HepG2 (cell line): ENCODE data around the gene VWC2L. TPM values are rescaled to one million over a fixed set of nuclear protein-coding genes. Genes with fewer than 3 reads are reported as not detected.

ENCODE experiments used
- ATAC-seq: fragments of 200-7000 bp; cut with Tn5 transposase; 3 replicates; pipeline ENCODE4 v1.9.1; 2020; ENCODE audit warnings: mild to moderate bottlenecking, moderate library complexity
- BruUV-seq: library from RNA; stranded (reverse); fragments of 400-500 nt; replicated peaks from 2 replicates; lab custom pipeline; 2021; lab: Mats Ljungman, UMichigan
- CTCF ChIA-PET: fragments of 300-600 bp; formaldehyde crosslinking; extraction: SDS; loops from one replicate; lab custom pipeline; 2021; ENCODE audit warnings: low total read pairs, inconsistent platforms, low intra/inter-chr PET ratio; lab: Yijun Ruan, JAX
- POLR2A ChIA-PET: fragments of 350-600 bp; sonication (Branson Sonifier 250); formaldehyde crosslinking; loops from one replicate; lab custom pipeline; 2020; ENCODE audit warnings: antibody characterized with exemption, inconsistent platforms; lab: Yijun Ruan, JAX
- DNase-seq: peaks from one replicate; pipeline ENCODE4 v3.0.0-alpha.2; 2015; ENCODE audit warnings: low spot score
- FAIRE-seq: peaks from 3 replicates; lab custom pipeline; 2011; peaks lifted over from hg19 to GRCh38; lab: Jason Lieb, UNC
- H2AFZ ChIP-seq: one replicate; pipeline ENCODE4 v1.6.1; 2011; ENCODE audit warnings: low read length, inconsistent platforms
- H3K27ac ChIP-seq: fragments of 300-600 bp; 3 replicates; pipeline ENCODE4 v1.8.0; 2011; ENCODE audit warnings: mixed run types, mild to moderate bottlenecking, mixed read lengths, low read length, inconsistent platforms; ENCODE audit not compliant: insufficient read depth; ENCODE audit errors: extremely low read length
- H3K27me3 ChIP-seq, 2 experiments: fragments of 200-600 bp in 1 of 2; 2 replicates in 1 of 2; 3 replicates in 1 of 2; pipeline versions ENCODE4 v1.6.0 to v1.8.0; 2011; ENCODE audit warnings: low read length in 2 of 2, mild to moderate bottlenecking in 2 of 2, moderate library complexity in 2 of 2, inconsistent platforms in 1 of 2; ENCODE audit not compliant: insufficient read depth in 2 of 2, control insufficient read depth in 1 of 2
- H3K36me3 ChIP-seq, 2 experiments: fragments of 200-600 bp in 1 of 2; replicated peaks in 1 of 2; 2 replicates in 1 of 2; 3 replicates in 1 of 2; pipeline versions ENCODE4 v1.5.1 to v1.8.0; 2011; ENCODE audit warnings: low read length in 2 of 2, inconsistent platforms in 1 of 2; ENCODE audit not compliant: insufficient read depth in 2 of 2, control insufficient read depth in 1 of 2
- H3K4me1 ChIP-seq: 2 replicates; pipeline ENCODE4 v1.5.1; 2012; ENCODE audit warnings: low read length, inconsistent platforms; ENCODE audit not compliant: insufficient read depth
- H3K4me2 ChIP-seq: 2 replicates; pipeline ENCODE4 v1.6.0; 2011; ENCODE audit warnings: low read depth, low read length, inconsistent platforms
- H3K4me3 ChIP-seq, 3 experiments: fragments of 200-600 bp in 1 of 3; sonication (generic), shearing (Covaris generic) in 1 of 3; replicated peaks in 1 of 3; 2 replicates each; pipeline ENCODE4 v1.5.1; 2011 to 2016; ENCODE audit warnings: low read length in 3 of 3, inconsistent platforms in 2 of 3, low read depth in 2 of 3, mild to moderate bottlenecking in 2 of 3, control low read depth in 1 of 3, mixed read lengths in 1 of 3; ENCODE audit not compliant: insufficient read depth in 1 of 3
- H3K79me2 ChIP-seq: one replicate; pipeline ENCODE4 v1.6.1; 2011; ENCODE audit warnings: low read length, inconsistent platforms; ENCODE audit not compliant: insufficient read depth
- H3K9ac ChIP-seq: 2 replicates; pipeline ENCODE4 v1.6.0; 2011; ENCODE audit warnings: mild to moderate bottlenecking, low read depth, low read length, inconsistent platforms; ENCODE audit not compliant: insufficient read depth
- H3K9me3 ChIP-seq: 2 replicates; pipeline ENCODE4 v1.5.1; 2012; ENCODE audit warnings: mild to moderate bottlenecking, low read length
- H4K20me1 ChIP-seq: 2 replicates; pipeline ENCODE4 v1.6.0; 2011; ENCODE audit warnings: inconsistent platforms, mild to moderate bottlenecking, low read length, moderate library complexity; ENCODE audit not compliant: insufficient read depth
- DNMT3B ChIP-seq: conservative IDR thresholded peaks from 2 replicates; pipeline ENCODE4 v1.6.1; 2016; ENCODE audit warnings: missing biosample characterization, control low read depth
- HOXA9 ChIP-seq: sonication (generic); formaldehyde crosslinking; IDR thresholded peaks from 2 replicates; pipeline ENCODE4 v1.8.1; 2022; ENCODE audit warnings: missing genetic modification reagents, mild to moderate bottlenecking, moderate library complexity, borderline replicate concordance
- PHF21A ChIP-seq: sonication (generic); formaldehyde crosslinking; IDR thresholded peaks from 2 replicates; pipeline ENCODE4 v1.5.0; 2020; ENCODE audit warnings: mild to moderate bottlenecking, missing genetic modification reagents
- ZNF34 ChIP-seq: sonication (generic); formaldehyde crosslinking; IDR thresholded peaks from 2 replicates; pipeline ENCODE4 v1.4.0; 2020; ENCODE audit warnings: mild to moderate bottlenecking, missing genetic modification reagents, borderline replicate concordance
- ZNF451 ChIP-seq: sonication (generic); formaldehyde crosslinking; IDR thresholded peaks from 2 replicates; pipeline ENCODE4 v1.5.0; 2020; ENCODE audit warnings: mild to moderate bottlenecking, missing genetic modification reagents
- ZNF547 ChIP-seq: sonication (generic); formaldehyde crosslinking; IDR thresholded peaks from 2 replicates; pipeline ENCODE4 v1.5.1; 2020; ENCODE audit warnings: mild to moderate bottlenecking, missing genetic modification reagents
- ZNF597 ChIP-seq: sonication (generic); formaldehyde crosslinking; IDR thresholded peaks from 2 replicates; pipeline ENCODE4 v1.5.0; 2020; ENCODE audit warnings: missing genetic modification reagents
- WGBS: methylation state at CpG from one replicate; pipeline ENCODE4 v1.1.6; 2017; ENCODE audit warnings: low lambda C conversion rate; 5-methylcytosine and 5-hydroxymethylcytosine counted together
- in situ Hi-C: cut with HindIII; loops from 2 replicates; pipeline ENCODE4 v1.10.0; 2017; ENCODE audit warnings: low pct_unique_long_range_greater_than_20kb; ENCODE audit not compliant: extremely low pct_ligation_motif_present
- intact Hi-C: fragments of 100-400 bp; cut with micrococcal nuclease; formaldehyde crosslinking; loops from one replicate; pipeline ENCODE4 v1.10.0; 2022; ENCODE audit not compliant: unreplicated experiment
- polyA plus RNA-seq, 8 experiments: library from polyadenylated mRNA; depleted of rRNA in 3 of 8; stranded (reverse) in 7 of 8; unstranded in 1 of 8; fragments of >200 nt; fragmentation: Illumina TruSeq in 4 of 8; extraction: Trizol in 4 of 8; gene quantifications; 2 replicates each; pipeline versions ENCODE4 v1.2.1 to v1.2.3, GENCODE V29; 2011 to 2016; ENCODE audit warnings: low read depth in 4 of 8, missing spikeins in 1 of 8, mixed read lengths in 1 of 8; ENCODE audit not compliant: insufficient read depth in 1 of 8
- total RNA-seq, 5 experiments: library from RNA; depleted of rRNA; stranded (reverse); fragments of >200 nt; fragmentation: Illumina TruSeq; extraction: Trizol; gene quantifications; 2 replicates each; pipeline ENCODE4 v1.2.3, GENCODE V29; 2016; ENCODE audit warnings: low read depth in 1 of 5
- TF ChIP-seq, protein P1 (sequence below), 2 experiments: IDR thresholded peaks; 2 replicates each; pipeline ENCODE4 v1.6.1; 2011 to 2012; ENCODE audit warnings: low read length in 2 of 2, borderline replicate concordance in 1 of 2, low read depth in 1 of 2, mild to moderate bottlenecking in 1 of 2, moderate library complexity in 1 of 2

Gene VWC2L
- total and polyA plus RNA-seq, 2 of the 13 experiments (the other 11 are each of a cell fraction or from before 2014, with no cell fraction given): not detected

- no peaks in the 10 kb centered on the region for H3K27me3 ChIP-seq
- no peak overlapping the region for H3K4me3 ChIP-seq
- in situ Hi-C loops: no loop called here
- H3K9me3 ChIP-seq: no peaks in the 10 kb centered on the region
- no peak for FAIRE-seq
- H3K9ac ChIP-seq: no peak overlapping the region
- H3K36me3 ChIP-seq: no peaks in the 10 kb centered on the region
- intact Hi-C loops: no loop called here
- 3% methylated on average over 1 of the region's 1 CpG for WGBS
- ChIA-PET POLR2A (no interaction called here), CTCF (no interaction called here)
- no peaks in the 10 kb centered on the region for H4K20me1 ChIP-seq
- H3K4me2 ChIP-seq: no peak overlapping the region
- H3K79me2 ChIP-seq: no peaks in the 10 kb centered on the region
- no peaks in the 10 kb centered on the region for H3K4me1 ChIP-seq
- no peak overlapping the region for H2AFZ ChIP-seq
- BruUV-seq: no TSS peak
- ATAC-seq: no peak
- TF ChIP-seq, protein P1, sequence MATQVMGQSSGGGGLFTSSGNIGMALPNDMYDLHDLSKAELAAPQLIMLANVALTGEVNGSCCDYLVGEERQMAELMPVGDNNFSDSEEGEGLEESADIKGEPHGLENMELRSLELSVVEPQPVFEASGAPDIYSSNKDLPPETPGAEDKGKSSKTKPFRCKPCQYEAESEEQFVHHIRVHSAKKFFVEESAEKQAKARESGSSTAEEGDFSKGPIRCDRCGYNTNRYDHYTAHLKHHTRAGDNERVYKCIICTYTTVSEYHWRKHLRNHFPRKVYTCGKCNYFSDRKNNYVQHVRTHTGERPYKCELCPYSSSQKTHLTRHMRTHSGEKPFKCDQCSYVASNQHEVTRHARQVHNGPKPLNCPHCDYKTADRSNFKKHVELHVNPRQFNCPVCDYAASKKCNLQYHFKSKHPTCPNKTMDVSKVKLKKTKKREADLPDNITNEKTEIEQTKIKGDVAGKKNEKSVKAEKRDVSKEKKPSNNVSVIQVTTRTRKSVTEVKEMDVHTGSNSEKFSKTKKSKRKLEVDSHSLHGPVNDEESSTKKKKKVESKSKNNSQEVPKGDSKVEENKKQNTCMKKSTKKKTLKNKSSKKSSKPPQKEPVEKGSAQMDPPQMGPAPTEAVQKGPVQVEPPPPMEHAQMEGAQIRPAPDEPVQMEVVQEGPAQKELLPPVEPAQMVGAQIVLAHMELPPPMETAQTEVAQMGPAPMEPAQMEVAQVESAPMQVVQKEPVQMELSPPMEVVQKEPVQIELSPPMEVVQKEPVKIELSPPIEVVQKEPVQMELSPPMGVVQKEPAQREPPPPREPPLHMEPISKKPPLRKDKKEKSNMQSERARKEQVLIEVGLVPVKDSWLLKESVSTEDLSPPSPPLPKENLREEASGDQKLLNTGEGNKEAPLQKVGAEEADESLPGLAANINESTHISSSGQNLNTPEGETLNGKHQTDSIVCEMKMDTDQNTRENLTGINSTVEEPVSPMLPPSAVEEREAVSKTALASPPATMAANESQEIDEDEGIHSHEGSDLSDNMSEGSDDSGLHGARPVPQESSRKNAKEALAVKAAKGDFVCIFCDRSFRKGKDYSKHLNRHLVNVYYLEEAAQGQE (IDR thresholded peaks at IDR 0.05; ENCODE audit: borderline replicate concordance in 1 of 2, low read depth in 1 of 2, low read length in 2 of 2): no peak
- no peak for TF ChIP-seq ZNF547
- TF ChIP-seq ZNF597 (CRISPR knock-in tag): no peak
- TF ChIP-seq HOXA9 (CRISPR knock-in tag): no peak
- TF ChIP-seq ZNF34 (CRISPR knock-in tag): no peak
- TF ChIP-seq ZNF451 (CRISPR knock-in tag): no peak
- no peak for TF ChIP-seq PHF21A (CRISPR knock-in tag)
- TF ChIP-seq DNMT3B (CRISPR knock-in tag): no peak
- no peak for DNase-seq
- H3K27ac ChIP-seq: no peak overlapping the region
Measured at GRCh38 chr2:214514704-214515103, 103.8 kb downstream of the VWC2L start.
